SK-N-SH treated with all-trans-retinoic acid at 6 μM for 48 hours (cell line): ENCODE results near the gene PSMB9.

Experiments used
- ATAC-seq: fragments of 200-7000 bp; cut with Tn5 transposase; 3 replicates; pipeline ENCODE4 v1.9.1; 2020; ENCODE audit warnings: mild to moderate bottlenecking, moderate library complexity
- ARNTL ChIP-seq: fragments of 450-650 bp; formaldehyde crosslinking; IDR thresholded peaks from 2 replicates; pipeline ENCODE4 v1.5.0; 2020; ENCODE audit warnings: low read depth, mild to moderate bottlenecking, moderate library complexity, borderline replicate concordance
- BACH2 ChIP-seq: fragments of 250-450 bp; sonication (Bioruptor Pico); IDR thresholded peaks from 2 replicates; pipeline ENCODE4 v1.9.0; 2021; ENCODE audit warnings: mild to moderate bottlenecking, borderline replicate concordance
- CSDC2 ChIP-seq: fragments of 250-450 bp; sonication (Bioruptor Pico); IDR thresholded peaks from 2 replicates; pipeline ENCODE4 v1.5.0; 2020; ENCODE audit warnings: mild to moderate bottlenecking, moderate library complexity
- ISL1 ChIP-seq: fragments of 250-450 bp; sonication (Bioruptor Pico); IDR thresholded peaks from 2 replicates; pipeline ENCODE4 v2.1.2; 2022; ENCODE audit warnings: mild to moderate bottlenecking, moderate library complexity
- OSR1 ChIP-seq: fragments of 250-450 bp; sonication (Bioruptor Pico); IDR thresholded peaks from 2 replicates; pipeline ENCODE4 v1.8.0; 2022; ENCODE audit warnings: moderate library complexity, mild to moderate bottlenecking, inconsistent platforms
- PPARA ChIP-seq: fragments of 250-450 bp; sonication (Bioruptor Pico); IDR thresholded peaks from 2 replicates; pipeline ENCODE4 v1.5.0; 2020; ENCODE audit warnings: mild to moderate bottlenecking, borderline replicate concordance
- RARB ChIP-seq: fragments of 250-450 bp; sonication (Bioruptor Pico); IDR thresholded peaks from 2 replicates; pipeline ENCODE4 v1.8.0; 2021; ENCODE audit warnings: mild to moderate bottlenecking, moderate library complexity
- SNAI2 ChIP-seq: fragments of 250-450 bp; sonication (Bioruptor Pico); IDR thresholded peaks from 2 replicates; pipeline ENCODE4 v1.5.0; 2020; ENCODE audit warnings: mild to moderate bottlenecking, moderate library complexity
- TCF4 ChIP-seq: fragments of 250-450 bp; sonication (Bioruptor Pico); IDR thresholded peaks from 2 replicates; pipeline ENCODE4 v1.8.0; 2021; ENCODE audit warnings: mild to moderate bottlenecking, moderate library complexity, borderline replicate concordance
- ZC3H10 ChIP-seq: fragments of 250-450 bp; sonication (Bioruptor Pico); IDR thresholded peaks from 2 replicates; pipeline ENCODE4 v1.5.1; 2021; ENCODE audit warnings: mild to moderate bottlenecking, moderate library complexity
- ZFP3 ChIP-seq: fragments of 250-450 bp; sonication (Bioruptor Pico); IDR thresholded peaks from 2 replicates; pipeline ENCODE4 v1.5.0; 2020; ENCODE audit warnings: mild to moderate bottlenecking, moderate library complexity
- ZFP30 ChIP-seq: fragments of 450-650 bp; formaldehyde crosslinking; IDR thresholded peaks from 2 replicates; pipeline ENCODE4 v1.5.0; 2022; ENCODE audit warnings: mild to moderate bottlenecking, moderate library complexity
- ZNF565 ChIP-seq: fragments of 450-650 bp; formaldehyde crosslinking; conservative IDR thresholded peaks from 2 replicates; pipeline ENCODE4 v1.5.0; 2020; ENCODE audit warnings: low read depth, mild to moderate bottlenecking, moderate library complexity
- ZNF70 ChIP-seq: fragments of 450-650 bp; formaldehyde crosslinking; IDR thresholded peaks from 2 replicates; pipeline ENCODE4 v1.5.0; 2020; ENCODE audit warnings: mild to moderate bottlenecking, moderate library complexity
- ZNF8 ChIP-seq: fragments of 450-650 bp; formaldehyde crosslinking; IDR thresholded peaks from 2 replicates; pipeline ENCODE4 v1.5.0; 2020; ENCODE audit warnings: mild to moderate bottlenecking, moderate library complexity
- TF ChIP-seq, protein P1 (sequence below): fragments of 250-450 bp; sonication (Bioruptor Pico); IDR thresholded peaks from 2 replicates; pipeline ENCODE4 v1.5.0; 2020; ENCODE audit warnings: mild to moderate bottlenecking, moderate library complexity
- TF ChIP-seq, protein P2 (sequence below): fragments of 250-450 bp; sonication (Bioruptor Pico); IDR thresholded peaks from 2 replicates; pipeline ENCODE4 v1.5.1; 2020; ENCODE audit warnings: low read depth, mild to moderate bottlenecking, moderate library complexity
- TF ChIP-seq, protein P3 (sequence below): fragments of 250-450 bp; sonication (Bioruptor Pico); IDR thresholded peaks from 2 replicates; pipeline ENCODE4 v1.8.0; 2020; ENCODE audit warnings: mild to moderate bottlenecking, moderate library complexity, borderline replicate concordance
- TF ChIP-seq, protein P4 (sequence below): fragments of 250-450 bp; sonication (Bioruptor Pico); IDR thresholded peaks from 2 replicates; pipeline ENCODE4 v1.8.0; 2021; ENCODE audit warnings: low read depth, mild to moderate bottlenecking, moderate library complexity, borderline replicate concordance
- TF ChIP-seq, protein P5 (sequence below): fragments of 250-450 bp; sonication (Bioruptor Pico); IDR thresholded peaks from 2 replicates; pipeline ENCODE4 v1.5.1; 2021; ENCODE audit warnings: mild to moderate bottlenecking, moderate library complexity

The PSMB9 gene

DNA sequence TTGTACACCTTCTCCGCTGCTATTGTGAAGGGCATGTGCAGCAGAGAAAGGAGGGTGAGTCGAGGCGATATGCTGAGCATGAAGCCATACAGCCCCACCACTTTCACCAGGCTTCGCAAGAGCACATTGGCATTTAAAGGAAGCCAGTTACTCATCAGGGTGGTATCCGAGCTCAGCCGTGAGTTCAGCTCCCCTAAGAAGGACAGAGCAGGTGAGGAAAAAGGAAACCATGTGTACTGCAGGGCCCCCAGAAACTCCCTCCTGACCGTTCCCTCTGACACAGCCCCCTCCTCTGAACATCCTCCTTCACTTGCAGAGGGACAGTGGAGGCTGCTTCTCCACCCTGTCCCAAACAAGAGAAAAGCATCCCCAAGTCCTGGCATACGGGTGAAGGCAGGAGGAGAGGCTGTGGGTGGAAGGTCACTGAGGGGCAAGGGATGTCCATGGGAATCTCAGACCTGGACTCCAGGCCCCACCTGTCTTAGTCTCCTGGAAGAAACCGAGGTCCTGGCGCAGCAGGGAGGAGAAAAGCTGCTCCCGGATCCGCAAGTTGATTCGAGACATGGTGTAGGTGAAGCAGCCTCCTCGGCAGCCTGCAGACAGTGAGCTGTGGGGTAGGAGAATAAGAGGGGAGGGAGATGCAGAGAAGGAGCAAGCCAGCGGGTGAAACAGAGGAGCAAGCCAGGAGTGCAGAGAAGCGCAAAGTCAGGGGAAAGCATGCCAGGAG lies 18.7 kb upstream of the PSMB9 start:
- ATAC-seq = no peak
- TF ChIP-seq ZNF565 = no peak
- TF ChIP-seq, protein P1, sequence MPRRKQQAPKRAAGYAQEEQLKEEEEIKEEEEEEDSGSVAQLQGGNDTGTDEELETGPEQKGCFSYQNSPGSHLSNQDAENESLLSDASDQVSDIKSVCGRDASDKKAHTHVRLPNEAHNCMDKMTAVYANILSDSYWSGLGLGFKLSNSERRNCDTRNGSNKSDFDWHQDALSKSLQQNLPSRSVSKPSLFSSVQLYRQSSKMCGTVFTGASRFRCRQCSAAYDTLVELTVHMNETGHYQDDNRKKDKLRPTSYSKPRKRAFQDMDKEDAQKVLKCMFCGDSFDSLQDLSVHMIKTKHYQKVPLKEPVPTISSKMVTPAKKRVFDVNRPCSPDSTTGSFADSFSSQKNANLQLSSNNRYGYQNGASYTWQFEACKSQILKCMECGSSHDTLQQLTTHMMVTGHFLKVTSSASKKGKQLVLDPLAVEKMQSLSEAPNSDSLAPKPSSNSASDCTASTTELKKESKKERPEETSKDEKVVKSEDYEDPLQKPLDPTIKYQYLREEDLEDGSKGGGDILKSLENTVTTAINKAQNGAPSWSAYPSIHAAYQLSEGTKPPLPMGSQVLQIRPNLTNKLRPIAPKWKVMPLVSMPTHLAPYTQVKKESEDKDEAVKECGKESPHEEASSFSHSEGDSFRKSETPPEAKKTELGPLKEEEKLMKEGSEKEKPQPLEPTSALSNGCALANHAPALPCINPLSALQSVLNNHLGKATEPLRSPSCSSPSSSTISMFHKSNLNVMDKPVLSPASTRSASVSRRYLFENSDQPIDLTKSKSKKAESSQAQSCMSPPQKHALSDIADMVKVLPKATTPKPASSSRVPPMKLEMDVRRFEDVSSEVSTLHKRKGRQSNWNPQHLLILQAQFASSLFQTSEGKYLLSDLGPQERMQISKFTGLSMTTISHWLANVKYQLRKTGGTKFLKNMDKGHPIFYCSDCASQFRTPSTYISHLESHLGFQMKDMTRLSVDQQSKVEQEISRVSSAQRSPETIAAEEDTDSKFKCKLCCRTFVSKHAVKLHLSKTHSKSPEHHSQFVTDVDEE (CRISPR knock-in tag) = no peak
- TF ChIP-seq, protein P2, sequence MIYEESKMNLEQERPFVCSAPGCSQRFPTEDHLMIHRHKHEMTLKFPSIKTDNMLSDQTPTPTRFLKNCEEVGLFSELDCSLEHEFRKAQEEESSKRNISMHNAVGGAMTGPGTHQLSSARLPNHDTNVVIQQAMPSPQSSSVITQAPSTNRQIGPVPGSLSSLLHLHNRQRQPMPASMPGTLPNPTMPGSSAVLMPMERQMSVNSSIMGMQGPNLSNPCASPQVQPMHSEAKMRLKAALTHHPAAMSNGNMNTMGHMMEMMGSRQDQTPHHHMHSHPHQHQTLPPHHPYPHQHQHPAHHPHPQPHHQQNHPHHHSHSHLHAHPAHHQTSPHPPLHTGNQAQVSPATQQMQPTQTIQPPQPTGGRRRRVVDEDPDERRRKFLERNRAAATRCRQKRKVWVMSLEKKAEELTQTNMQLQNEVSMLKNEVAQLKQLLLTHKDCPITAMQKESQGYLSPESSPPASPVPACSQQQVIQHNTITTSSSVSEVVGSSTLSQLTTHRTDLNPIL (CRISPR knock-in tag) = no peak
- no peak for TF ChIP-seq TCF4 (CRISPR knock-in tag)
- TF ChIP-seq, protein P3, sequence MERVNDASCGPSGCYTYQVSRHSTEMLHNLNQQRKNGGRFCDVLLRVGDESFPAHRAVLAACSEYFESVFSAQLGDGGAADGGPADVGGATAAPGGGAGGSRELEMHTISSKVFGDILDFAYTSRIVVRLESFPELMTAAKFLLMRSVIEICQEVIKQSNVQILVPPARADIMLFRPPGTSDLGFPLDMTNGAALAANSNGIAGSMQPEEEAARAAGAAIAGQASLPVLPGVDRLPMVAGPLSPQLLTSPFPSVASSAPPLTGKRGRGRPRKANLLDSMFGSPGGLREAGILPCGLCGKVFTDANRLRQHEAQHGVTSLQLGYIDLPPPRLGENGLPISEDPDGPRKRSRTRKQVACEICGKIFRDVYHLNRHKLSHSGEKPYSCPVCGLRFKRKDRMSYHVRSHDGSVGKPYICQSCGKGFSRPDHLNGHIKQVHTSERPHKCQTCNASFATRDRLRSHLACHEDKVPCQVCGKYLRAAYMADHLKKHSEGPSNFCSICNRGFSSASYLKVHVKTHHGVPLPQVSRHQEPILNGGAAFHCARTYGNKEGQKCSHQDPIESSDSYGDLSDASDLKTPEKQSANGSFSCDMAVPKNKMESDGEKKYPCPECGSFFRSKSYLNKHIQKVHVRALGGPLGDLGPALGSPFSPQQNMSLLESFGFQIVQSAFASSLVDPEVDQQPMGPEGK (CRISPR knock-in tag) = no peak
- TF ChIP-seq, protein P4, sequence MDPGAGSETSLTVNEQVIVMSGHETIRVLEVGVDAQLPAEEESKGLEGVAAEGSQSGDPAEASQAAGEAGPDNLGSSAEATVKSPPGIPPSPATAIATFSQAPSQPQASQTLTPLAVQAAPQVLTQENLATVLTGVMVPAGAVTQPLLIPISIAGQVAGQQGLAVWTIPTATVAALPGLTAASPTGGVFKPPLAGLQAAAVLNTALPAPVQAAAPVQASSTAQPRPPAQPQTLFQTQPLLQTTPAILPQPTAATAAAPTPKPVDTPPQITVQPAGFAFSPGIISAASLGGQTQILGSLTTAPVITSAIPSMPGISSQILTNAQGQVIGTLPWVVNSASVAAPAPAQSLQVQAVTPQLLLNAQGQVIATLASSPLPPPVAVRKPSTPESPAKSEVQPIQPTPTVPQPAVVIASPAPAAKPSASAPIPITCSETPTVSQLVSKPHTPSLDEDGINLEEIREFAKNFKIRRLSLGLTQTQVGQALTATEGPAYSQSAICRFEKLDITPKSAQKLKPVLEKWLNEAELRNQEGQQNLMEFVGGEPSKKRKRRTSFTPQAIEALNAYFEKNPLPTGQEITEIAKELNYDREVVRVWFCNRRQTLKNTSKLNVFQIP (CRISPR knock-in tag) = no peak
- TF ChIP-seq BACH2 (CRISPR knock-in tag) = no peak
- TF ChIP-seq ZC3H10 = no peak
- no peak for TF ChIP-seq ARNTL (CRISPR knock-in tag)

DNA sequence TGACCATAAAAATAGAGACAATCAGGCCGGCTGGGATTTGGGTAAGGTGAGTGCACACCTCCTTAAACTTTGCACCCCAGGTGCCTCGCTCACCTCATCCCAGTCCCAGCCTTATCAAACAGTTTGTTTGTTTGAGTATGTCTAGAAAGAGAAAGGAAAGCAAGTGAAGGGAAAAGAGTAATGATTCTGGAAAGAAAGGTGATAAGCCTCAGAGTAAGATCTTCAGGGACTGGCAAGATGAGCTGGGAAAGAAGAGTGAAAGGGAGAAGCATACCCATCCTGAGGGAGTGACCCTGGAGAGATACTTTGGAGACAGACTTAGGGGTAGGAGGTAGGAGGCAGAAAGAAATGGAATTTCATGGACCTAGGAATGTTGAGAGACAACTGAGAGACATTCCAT lies 17.1 kb upstream of the PSMB9 start:
- TF ChIP-seq RARB (CRISPR knock-in tag) (no peak), ISL1 (CRISPR knock-in tag) (no peak), PPARA (CRISPR knock-in tag) (no peak), TCF4 (CRISPR knock-in tag) (no peak), SNAI2 (CRISPR knock-in tag) (no peak), ZNF8 (CRISPR knock-in tag) (no peak), ZNF565 (no peak), ARNTL (CRISPR knock-in tag) (no peak), ZFP3 (CRISPR knock-in tag) (no peak), ZFP30 (CRISPR knock-in tag) (no peak), OSR1 (CRISPR knock-in tag) (no peak), CSDC2 (no peak), ZC3H10 (no peak), BACH2 (CRISPR knock-in tag) (no peak), ZNF70 (no peak)
- TF ChIP-seq, protein P4 (CRISPR knock-in tag) = no peak
- TF ChIP-seq, protein P3 (CRISPR knock-in tag) = no peak
- TF ChIP-seq, protein P1 (CRISPR knock-in tag) = no peak
- TF ChIP-seq, protein P2 (CRISPR knock-in tag) = no peak
- TF ChIP-seq, protein P5, sequence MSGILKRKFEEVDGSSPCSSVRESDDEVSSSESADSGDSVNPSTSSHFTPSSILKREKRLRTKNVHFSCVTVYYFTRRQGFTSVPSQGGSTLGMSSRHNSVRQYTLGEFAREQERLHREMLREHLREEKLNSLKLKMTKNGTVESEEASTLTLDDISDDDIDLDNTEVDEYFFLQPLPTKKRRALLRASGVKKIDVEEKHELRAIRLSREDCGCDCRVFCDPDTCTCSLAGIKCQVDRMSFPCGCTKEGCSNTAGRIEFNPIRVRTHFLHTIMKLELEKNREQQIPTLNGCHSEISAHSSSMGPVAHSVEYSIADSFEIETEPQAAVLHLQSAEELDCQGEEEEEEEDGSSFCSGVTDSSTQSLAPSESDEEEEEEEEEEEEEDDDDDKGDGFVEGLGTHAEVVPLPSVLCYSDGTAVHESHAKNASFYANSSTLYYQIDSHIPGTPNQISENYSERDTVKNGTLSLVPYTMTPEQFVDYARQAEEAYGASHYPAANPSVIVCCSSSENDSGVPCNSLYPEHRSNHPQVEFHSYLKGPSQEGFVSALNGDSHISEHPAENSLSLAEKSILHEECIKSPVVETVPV (CRISPR knock-in tag) = no peak
- ATAC-seq = no peak
